Naive thymus-derived CD4-positive, alpha-beta T cell (primary cell): ENCODE results near the gene PTPRQ. TPM values are rescaled to one million over a fixed set of nuclear protein-coding genes. Genes with fewer than 3 reads are reported as not detected.

Experiments
- ATAC-seq: fragments of 150-1000 bp; cut with Tn5 transposase; 2 replicates; pipeline ENCODE4 v1.10.0; 2021; ENCODE audit warnings: mild to moderate bottlenecking, moderate library complexity
- CTCF ChIA-PET: fragments of 350-600 bp; sonication (Branson Sonifier 250); formaldehyde crosslinking; loops from one replicate; lab custom pipeline; 2021; ENCODE audit warnings: antibody characterized with exemption; lab: Charles Lee
- POLR2A ChIA-PET: fragments of 350-600 bp; sonication (Branson Sonifier 250); formaldehyde crosslinking; loops from one replicate; lab custom pipeline; 2021; ENCODE audit warnings: antibody characterized with exemption, inconsistent platforms; lab: Charles Lee
- DNase-seq, 9 donors: peaks; one replicate each; pipeline versions ENCODE4 v3.0.0 to v3.0.0-alpha.2; 2020 to 2022; ENCODE audit warnings: mixed read lengths in 1 of 9
- H3K27ac ChIP-seq: one replicate; pipeline ENCODE4 v1.7.0; 2013; ENCODE audit warnings: mild to moderate bottlenecking, low read depth, low read length, moderate library complexity
- H3K27me3 ChIP-seq, 2 donors: one replicate each; pipeline ENCODE4 v1.7.0; 2013; ENCODE audit warnings: low read length in 2 of 2, mild to moderate bottlenecking in 2 of 2, moderate library complexity in 2 of 2; ENCODE audit not compliant: control insufficient read depth in 2 of 2, insufficient read depth in 2 of 2
- H3K36me3 ChIP-seq, 3 experiments: 1 replicate in 2 of 3; 2 replicates in 1 of 3; pipeline ENCODE4 v1.7.0; 2013; ENCODE audit warnings: low read length in 3 of 3, mild to moderate bottlenecking in 3 of 3, moderate library complexity in 1 of 3; ENCODE audit not compliant: insufficient read depth in 3 of 3, control insufficient read depth in 2 of 3
- H3K4me1 ChIP-seq, 2 donors: one replicate each; pipeline ENCODE4 v1.7.0; 2013; ENCODE audit warnings: low read length in 2 of 2, mild to moderate bottlenecking in 2 of 2, moderate library complexity in 1 of 2; ENCODE audit not compliant: control insufficient read depth in 2 of 2, insufficient read depth in 2 of 2
- H3K4me3 ChIP-seq: 2 replicates; pipeline ENCODE4 v1.7.0; 2013; ENCODE audit warnings: mild to moderate bottlenecking, low read length
- H3K9me3 ChIP-seq, 3 experiments: 1 replicate in 2 of 3; 2 replicates in 1 of 3; pipeline ENCODE4 v1.7.0; 2013; ENCODE audit warnings: low read length in 3 of 3; ENCODE audit not compliant: control insufficient read depth in 2 of 3
- H3K27ac Mint-ChIP-seq, 9 donors: one replicate each; pipeline ENCODE4 v1.8.0; 2020 to 2022; ENCODE audit warnings: mixed read lengths in 9 of 9, mild to moderate bottlenecking in 8 of 9, moderate library complexity in 5 of 9, inconsistent platforms in 2 of 9
- H3K27me3 Mint-ChIP-seq, 5 donors: one replicate each; pipeline ENCODE4 v1.8.0; 2021 to 2022; ENCODE audit warnings: mixed read lengths in 5 of 5, mild to moderate bottlenecking in 1 of 5
- H3K36me3 Mint-ChIP-seq, 5 donors: one replicate each; pipeline ENCODE4 v1.8.0; 2020 to 2022; ENCODE audit warnings: mixed read lengths in 5 of 5, mild to moderate bottlenecking in 3 of 5, inconsistent platforms in 1 of 5
- H3K4me1 Mint-ChIP-seq, 7 donors: one replicate each; pipeline ENCODE4 v1.8.0; 2020 to 2022; ENCODE audit warnings: mixed read lengths in 7 of 7, mild to moderate bottlenecking in 3 of 7, inconsistent platforms in 1 of 7
- H3K4me3 Mint-ChIP-seq, 10 donors: one replicate each; pipeline ENCODE4 v1.8.0; 2020 to 2022; ENCODE audit warnings: mild to moderate bottlenecking in 10 of 10, mixed read lengths in 10 of 10, moderate library complexity in 6 of 10, inconsistent platforms in 2 of 10
- H3K9me3 Mint-ChIP-seq, 11 donors: one replicate each; pipeline ENCODE4 v1.8.0; 2020 to 2022; ENCODE audit warnings: mixed read lengths in 11 of 11, mild to moderate bottlenecking in 4 of 11, inconsistent platforms in 1 of 11, moderate library complexity in 1 of 11
- intact Hi-C, 2 donors: fragments of 100-400 bp; cut with micrococcal nuclease; formaldehyde crosslinking; loops; one replicate each; pipeline ENCODE4 v1.15.1; 2023
- polyA plus RNA-seq, 2 donors: library from polyadenylated mRNA; unstranded; fragments of 300-500 nt; fragmentation: Illumina TruSeq; gene quantifications; one replicate each; pipeline ENCODE4 v1.2.3, GENCODE V29; 2021
- total RNA-seq, 6 experiments: library from RNA in 5 of 6; stranded (reverse) in 5 of 6; gene quantifications; 1 replicate in 5 of 6; 2 replicates in 1 of 6; pipeline ENCODE4 v1.2.3 and lab custom pipeline; 2021 to 2026

PTPRQ gene
- total and polyA plus RNA-seq, 7 experiments from 2014 or later: not detected

- Mint-ChIP-seq H3K9me3 (peaks cover 0 to 15% (median 8%) of the 10 kb centered on the region in 11 donors), H3K4me3 (no peak overlapping the region), H3K36me3 (peaks cover 0 to 3% (median 0%) of the 10 kb centered on the region in 5 donors), H3K27ac (no peak overlapping the region), H3K4me1 (no peaks in the 10 kb centered on the region), H3K27me3 (no peaks in the 10 kb centered on the region)
- DNase-seq: no peak
- Histone ChIP-seq H3K36me3 (no peaks in the 10 kb centered on the region), H3K27me3 (no peaks in the 10 kb centered on the region), H3K27ac (no peak overlapping the region), H3K9me3 (no peaks in the 10 kb centered on the region), H3K4me1 (no peaks in the 10 kb centered on the region), H3K4me3 (no peak overlapping the region)
- ATAC-seq: no peak
- POLR2A ChIA-PET: no interaction called here
- CTCF ChIA-PET: interaction anchor here (1.0 kb wide), 1 partner anchor 22 kb away, joined by 3 read pairs; no protein-coding TSS in a partner anchor
- intact Hi-C loops: no loop called here
Observed at GRCh38 chr12:80567401-80567800, 123.4 kb downstream of the PTPRQ start.

GRCh38 chr12:80576641-80577418 is 132.8 kb downstream of the PTPRQ start:
- H3K27me3 ChIP-seq: no peaks in the 10 kb centered on the region
- H3K4me3 ChIP-seq: no peak overlapping the region
- ChIA-PET POLR2A (no interaction called here), CTCF (no interaction called here)
- no peaks in the 10 kb centered on the region for H3K27me3 Mint-ChIP-seq
- intact Hi-C loops: no loop called here
- no peaks in the 10 kb centered on the region for H3K4me1 Mint-ChIP-seq
- no peaks in the 10 kb centered on the region for H3K36me3 ChIP-seq
- H3K4me3 Mint-ChIP-seq: no peak overlapping the region
- no peak overlapping the region for H3K27ac Mint-ChIP-seq
- DNase-seq (no peak), ATAC-seq (no peak)
- H3K27ac ChIP-seq: no peak overlapping the region
- no peaks in the 10 kb centered on the region for H3K36me3 Mint-ChIP-seq
- H3K9me3 Mint-ChIP-seq: peaks cover 0 to 28% (median 6%) of the 10 kb centered on the region in 11 donors
- no peaks in the 10 kb centered on the region for H3K9me3 ChIP-seq
- H3K4me1 ChIP-seq: no peaks in the 10 kb centered on the region

GRCh38 chr12:80580254-80580653 is 136.2 kb downstream of the PTPRQ start:
- Histone ChIP-seq H3K36me3 (no peaks in the 10 kb centered on the region), H3K27ac (no peak overlapping the region), H3K4me1 (no peaks in the 10 kb centered on the region), H3K9me3 (no peaks in the 10 kb centered on the region), H3K27me3 (no peaks in the 10 kb centered on the region), H3K4me3 (no peak overlapping the region)
- ATAC-seq (no peak), DNase-seq (no peak)
- no peaks in the 10 kb centered on the region for H3K27me3 Mint-ChIP-seq
- no peak overlapping the region for H3K27ac Mint-ChIP-seq
- intact Hi-C loops: no loop called here
- no peak overlapping the region for H3K4me3 Mint-ChIP-seq
- CTCF ChIA-PET: no interaction called here
- H3K4me1 Mint-ChIP-seq: no peaks in the 10 kb centered on the region
- POLR2A ChIA-PET: no interaction called here
- H3K9me3 Mint-ChIP-seq: peaks cover 2 to 15% (median 6%) of the 10 kb centered on the region in 11 donors
- H3K36me3 Mint-ChIP-seq: no peaks in the 10 kb centered on the region

- H3K4me1 Mint-ChIP-seq: no peaks in the 10 kb centered on the region
- H3K27me3 Mint-ChIP-seq: no peaks in the 10 kb centered on the region
- ATAC-seq: no peak
- H3K36me3 ChIP-seq: no peaks in the 10 kb centered on the region
- no peak overlapping the region for H3K27ac ChIP-seq
- H3K27me3 ChIP-seq: no peaks in the 10 kb centered on the region
- ChIA-PET CTCF (no interaction called here), POLR2A (no interaction called here)
- no peak overlapping the region for H3K4me3 Mint-ChIP-seq
- intact Hi-C loops: no loop called here
- peaks cover under 1 to 17% (median 5%) of the 10 kb centered on the region in 11 donors for H3K9me3 Mint-ChIP-seq
- H3K27ac Mint-ChIP-seq: no peak overlapping the region
- H3K4me3 ChIP-seq: no peak overlapping the region
- no peaks in the 10 kb centered on the region for H3K36me3 Mint-ChIP-seq
- no peaks in the 10 kb centered on the region for H3K9me3 ChIP-seq
- DNase-seq: no peak
- no peaks in the 10 kb centered on the region for H3K4me1 ChIP-seq
Observed at GRCh38 chr12:80581783-80582182, 137.7 kb downstream of the PTPRQ start.

GRCh38 chr12:80582431-80582830 is 138.4 kb downstream of the PTPRQ start:
- Mint-ChIP-seq H3K36me3 (no peaks in the 10 kb centered on the region), H3K4me1 (no peaks in the 10 kb centered on the region), H3K9me3 (peaks cover 0 to 18% (median 4%) of the 10 kb centered on the region in 11 donors), H3K27me3 (no peaks in the 10 kb centered on the region), H3K27ac (no peak overlapping the region), H3K4me3 (no peak overlapping the region)
- no peak overlapping the region for H3K27ac ChIP-seq
- H3K4me3 ChIP-seq: no peak overlapping the region
- intact Hi-C loops: no loop called here
- no peaks in the 10 kb centered on the region for H3K36me3 ChIP-seq
- no peak for ATAC-seq
- H3K4me1 ChIP-seq: no peaks in the 10 kb centered on the region
- DNase-seq: no peak
- no peaks in the 10 kb centered on the region for H3K9me3 ChIP-seq
- no peaks in the 10 kb centered on the region for H3K27me3 ChIP-seq
- ChIA-PET POLR2A (no interaction called here), CTCF (no interaction called here)

GRCh38 chr12:80589077-80589476 is 145.0 kb downstream of the PTPRQ start:
- ChIA-PET CTCF (interaction anchor here (0.8 kb wide), 1 partner anchor 22 kb away, joined by 3 read pairs; no protein-coding TSS in a partner anchor), POLR2A (no interaction called here)
- intact Hi-C loops: no loop called here
- H3K36me3 Mint-ChIP-seq: no peaks in the 10 kb centered on the region
- no peaks in the 10 kb centered on the region for H3K4me1 ChIP-seq
- H3K27me3 Mint-ChIP-seq: no peaks in the 10 kb centered on the region
- ATAC-seq (no peak), DNase-seq (no peak)
- H3K4me3 ChIP-seq: no peak overlapping the region
- no peak overlapping the region for H3K4me3 Mint-ChIP-seq
- H3K27ac ChIP-seq: no peak overlapping the region
- H3K9me3 ChIP-seq: no peaks in the 10 kb centered on the region
- H3K27me3 ChIP-seq: no peaks in the 10 kb centered on the region
- no peaks in the 10 kb centered on the region for H3K4me1 Mint-ChIP-seq
- H3K36me3 ChIP-seq: no peaks in the 10 kb centered on the region
- no peak overlapping the region for H3K27ac Mint-ChIP-seq
- peaks cover 0 to 16% (median 4%) of the 10 kb centered on the region in 11 donors for H3K9me3 Mint-ChIP-seq

- peaks cover 0 to 16% (median 5%) of the 10 kb centered on the region in 11 donors for H3K9me3 Mint-ChIP-seq
- no peak overlapping the region for H3K27ac Mint-ChIP-seq
- CTCF ChIA-PET: no interaction called here
Observed at GRCh38 chr12:80590085-80590484, 146.1 kb downstream of the PTPRQ start.

More at GRCh38 chr12:80590085-80590484, 146.1 kb downstream of the PTPRQ start:
- intact Hi-C loops: no loop called here
- ATAC-seq (no peak), DNase-seq (no peak)
- Histone ChIP-seq H3K36me3 (no peaks in the 10 kb centered on the region), H3K27me3 (no peaks in the 10 kb centered on the region), H3K4me3 (no peak overlapping the region), H3K4me1 (no peaks in the 10 kb centered on the region), H3K27ac (no peak overlapping the region), H3K9me3 (no peaks in the 10 kb centered on the region)
- Mint-ChIP-seq H3K4me3 (no peak overlapping the region), H3K27me3 (no peaks in the 10 kb centered on the region), H3K36me3 (no peaks in the 10 kb centered on the region), H3K4me1 (no peaks in the 10 kb centered on the region)
- POLR2A ChIA-PET: no interaction called here
